Panc1 (cell line): ENCODE measurements around the gene POLR1B. TPM values are rescaled to one million over a fixed set of nuclear protein-coding genes. Genes with fewer than 3 reads are reported as not detected.

ENCODE experiments used
- ATAC-seq: fragments of 200-7000 bp; cut with Tn5 transposase; 2 replicates; pipeline ENCODE4 v1.9.1; 2020; ENCODE audit warnings: mild to moderate bottlenecking, moderate library complexity
- BruUV-seq: library from RNA; stranded (reverse); fragments of 400-500 nt; replicated peaks from 2 replicates; lab custom pipeline; 2021; lab: Mats Ljungman, UMichigan
- CTCF ChIA-PET: fragments of 300-600 bp; sonication (Branson Sonifier 250); formaldehyde crosslinking; loops from one replicate; lab custom pipeline; 2022; ENCODE audit warnings: antibody characterized with exemption; lab: Charles Lee
- POLR2A ChIA-PET: fragments of 300-600 bp; sonication (Branson Sonifier 250); formaldehyde crosslinking; loops from one replicate; lab custom pipeline; 2022; ENCODE audit warnings: antibody characterized with exemption; lab: Charles Lee
- DNase-seq: peaks from one replicate; pipeline ENCODE4 v3.0.0-alpha.2; 2010; ENCODE audit warnings: low read depth, low spot score
- H3K27ac ChIP-seq: 2 replicates; pipeline ENCODE4 v1.5.1; 2011; ENCODE audit warnings: mild to moderate bottlenecking, low read length, inconsistent platforms
- H3K27me3 ChIP-seq: fragments of 200-500 bp; sonication (Bioruptor generic); 2 replicates; pipeline ENCODE4 v1.6.0; 2014; ENCODE audit warnings: low read length, inconsistent platforms; ENCODE audit not compliant: control insufficient read depth, insufficient read depth
- H3K36me3 ChIP-seq: fragments of 200-500 bp; sonication (Bioruptor generic); 2 replicates; pipeline ENCODE4 v1.5.1; 2014; ENCODE audit warnings: inconsistent platforms, mild to moderate bottlenecking, low read length, moderate library complexity; ENCODE audit not compliant: control insufficient read depth, insufficient read depth
- H3K4me1 ChIP-seq: 2 replicates; pipeline ENCODE4 v1.5.1; 2011; ENCODE audit warnings: inconsistent platforms, mild to moderate bottlenecking, low read length, moderate library complexity; ENCODE audit not compliant: control insufficient read depth, insufficient read depth
- H3K4me3 ChIP-seq, 2 experiments: 2 replicates each; pipeline ENCODE4 v1.5.1; 2011 to 2012; ENCODE audit warnings: low read depth in 2 of 2, low read length in 2 of 2, mild to moderate bottlenecking in 2 of 2, inconsistent platforms in 1 of 2, moderate library complexity in 1 of 2
- H3K9me3 ChIP-seq: fragments of 200-500 bp; sonication (Bioruptor generic); 2 replicates; pipeline ENCODE4 v1.5.1; 2014; ENCODE audit warnings: low read depth, mild to moderate bottlenecking, inconsistent platforms, low read length, moderate library complexity; ENCODE audit not compliant: control insufficient read depth, insufficient read depth
- CTCF ChIP-seq: fragments of 450-650 bp; IDR thresholded peaks from 2 replicates; pipeline ENCODE4 v1.5.1; 2017; ENCODE audit warnings: mild to moderate bottlenecking
- POLR2AphosphoS5 ChIP-seq: IDR thresholded peaks from 2 replicates; pipeline ENCODE4 v1.6.1; 2012; ENCODE audit warnings: mild to moderate bottlenecking, low read depth, low read length, moderate library complexity
- REST ChIP-seq, 2 experiments: IDR thresholded peaks; 2 replicates each; pipeline ENCODE4 v1.6.1; 2011 to 2012; ENCODE audit warnings: low read depth in 2 of 2, control low read depth in 1 of 2, low read length in 1 of 2, mild to moderate bottlenecking in 1 of 2, moderate library complexity in 1 of 2; ENCODE audit not compliant: insufficient read depth in 1 of 2
- SIN3A ChIP-seq: IDR thresholded peaks from 2 replicates; pipeline ENCODE4 v1.6.1; 2012; ENCODE audit warnings: low read depth, mild to moderate bottlenecking, low read length, moderate library complexity, borderline replicate concordance; ENCODE audit not compliant: insufficient read depth
- TCF7L2 ChIP-seq: IDR thresholded peaks from 2 replicates; pipeline ENCODE4 v1.6.1; 2011; ENCODE audit warnings: mild to moderate bottlenecking, low read depth, low read length, inconsistent platforms
- in situ Hi-C: cut with HindIII; loops from 2 replicates; pipeline ENCODE4 v1.10.0; 2016; ENCODE audit warnings: low sequenced_read_pairs, low pct_unique_long_range_greater_than_20kb
- intact Hi-C: fragments of 100-400 bp; cut with micrococcal nuclease; formaldehyde crosslinking; loops from one replicate; pipeline ENCODE4 v1.10.0; 2022; ENCODE audit not compliant: unreplicated experiment
- total RNA-seq: library from RNA; stranded (reverse); gene quantifications from one replicate; pipeline ENCODE4 v1.2.1, GENCODE V29; 2021; ENCODE audit not compliant: unreplicated experiment

Gene POLR1B
- total RNA-seq, 1 experiment from 2014 or later: 35.4 TPM

- in situ Hi-C loops (no loop called here), intact Hi-C loops (no loop called here)
- TF ChIP-seq POLR2AphosphoS5: no peak
- no peak; the same call in 1 of the 2 replicates for TF ChIP-seq CTCF
- TF ChIP-seq SIN3A: no peak
- TF ChIP-seq REST (IDR thresholded peaks at IDR 0.05; ENCODE audit: insufficient read depth in 1 of 2, low read depth in 2 of 2, low read length in 1 of 2): no peak
- Histone ChIP-seq H3K27ac (no peak overlapping the region), H3K27me3 (no peaks in the 10 kb centered on the region), H3K4me1 (no peaks in the 10 kb centered on the region), H3K4me3 (no peak overlapping the region), H3K36me3 (peaks cover 9% of the 10 kb centered on the region), H3K9me3 (no peaks in the 10 kb centered on the region)
- ATAC-seq (no peak), DNase-seq (no peak)
- BruUV-seq: no TSS peak
- CTCF ChIA-PET: interaction anchor here (0.5 to 0.7 kb wide), 4 partner anchors 20 to 457 kb away, joined by 3 to 5 read pairs (median 4); no protein-coding TSS in a partner anchor
- POLR2A ChIA-PET: interaction anchor here (0.7 kb wide), 1 partner anchor 24 kb away, joined by 10 read pairs; no protein-coding TSS in a partner anchor
These were observed 49.2 kb upstream of the POLR1B start for GRCh38 chr2:112493048-112493447.

DNA sequence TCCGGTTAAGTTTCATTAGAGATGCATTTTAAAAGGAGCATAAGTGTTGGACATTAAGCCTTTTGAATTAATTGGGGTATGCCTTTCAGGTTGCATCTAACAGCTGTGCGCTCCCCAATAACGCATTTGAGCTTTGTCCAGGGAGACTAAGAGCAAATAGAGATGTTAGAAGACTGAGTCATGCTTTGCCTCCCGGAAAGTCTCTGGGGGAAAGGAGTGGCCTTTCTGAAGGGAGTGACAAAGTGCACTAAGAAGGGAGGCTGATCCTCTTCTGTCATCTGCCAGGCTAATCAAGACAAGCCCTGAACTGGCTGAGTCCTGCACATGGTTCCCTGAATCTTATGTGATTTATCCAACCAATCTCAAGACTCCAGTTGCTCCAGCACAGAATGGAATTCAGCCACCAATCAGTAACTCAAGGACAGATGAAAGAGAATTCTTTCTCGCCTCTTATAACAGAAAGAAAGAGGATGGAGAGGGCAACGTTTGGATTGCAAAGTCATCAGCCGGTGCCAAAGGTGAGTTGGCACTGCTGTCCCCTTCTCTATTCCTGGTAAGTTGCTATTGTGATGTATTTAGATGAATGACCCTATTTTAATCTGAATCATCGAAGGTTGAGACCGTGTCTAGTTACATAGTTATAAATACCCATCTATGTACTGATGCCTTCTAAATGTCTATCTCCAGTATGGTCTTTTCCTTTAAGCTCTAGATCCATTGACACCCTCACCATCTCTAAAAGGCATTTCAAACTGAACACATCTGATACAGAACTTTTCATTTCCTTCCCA lies 48.2 kb upstream of the POLR1B start:
- intact Hi-C loops (no loop called here), in situ Hi-C loops (no loop called here)
- no peak for TF ChIP-seq SIN3A
- no peak for TF ChIP-seq CTCF
- no peak for TF ChIP-seq REST (IDR thresholded peaks at IDR 0.05; ENCODE audit: insufficient read depth in 1 of 2, low read depth in 2 of 2, low read length in 1 of 2)
- TF ChIP-seq TCF7L2: no peak
- ATAC-seq (peak; percentile 45; the same call in 1 of the 2 replicates), DNase-seq (no peak)
- H3K9me3 ChIP-seq: no peaks in the 10 kb centered on the region
- no peaks in the 10 kb centered on the region for H3K27me3 ChIP-seq
- BruUV-seq: TSS peak; percentile 24
- CTCF ChIA-PET: interaction anchor here (0.6 to 0.7 kb wide), 2 partner anchors 21 to 430 kb away, joined by 3 to 4 read pairs; no protein-coding TSS in a partner anchor
- peaks cover 9% of the 10 kb centered on the region for H3K36me3 ChIP-seq
- POLR2A ChIA-PET: no interaction called here
- no peaks in the 10 kb centered on the region for H3K4me1 ChIP-seq
- no peak overlapping the region for H3K4me3 ChIP-seq
- H3K27ac ChIP-seq: no peak overlapping the region
